Thyroid gland (tissue), 4 donors: ENCODE results near the gene SGCA.

Experiments
- CTCF ChIP-seq, 6 experiments: fragments of 200-600 bp in 3 of 6; fragments of 450-650 bp in 3 of 6; sonication (generic) in 3 of 6; IDR thresholded peaks; one replicate each; pipeline ENCODE4 v1.5.1; 2016 to 2019; ENCODE audit warnings: antibody characterized with exemption in 6 of 6, mild to moderate bottlenecking in 2 of 6, inconsistent platforms in 1 of 6, moderate library complexity in 1 of 6
- POLR2A ChIP-seq, 2 donors: fragments of 450-650 bp; IDR thresholded peaks; one replicate each; pipeline ENCODE4 v1.6.1; 2017; ENCODE audit warnings: antibody characterized with exemption in 2 of 2, mild to moderate bottlenecking in 2 of 2, moderate library complexity in 1 of 2

GRCh38 chr17:50205963-50206505 lies 40.2 kb downstream of the SGCA start:
- TF ChIP-seq POLR2A (IDR thresholded peaks at IDR 0.05) (no peak), CTCF (IDR thresholded peaks at IDR 0.05) (no peak)
